ENCODE measurements around the gene RAMP2. TPM values are rescaled to one million over a fixed set of nuclear protein-coding genes. Genes with fewer than 3 reads are reported as not detected.
A peak's percentile ranks its signal among the peaks of the same experiment; 100 is the strongest.

Gene RAMP2
- polyA plus RNA-seq, 2 of the 4 experiments (the other 2 are of a cell fraction): 0.49 to 0.87 TPM

GRCh38 chr17:42774066-42774745, 13.2 kb downstream of the RAMP2 start:
- Histone ChIP-seq H3K4me1 (peaks cover 21% of the 10 kb centered on the region), H3K27ac (peak overlapping the region; percentile 80 to 97), H3K9me3 (no peaks in the 10 kb centered on the region), H3K4me3 (peak overlapping the region; percentile 65), H3K4me2 (peak overlapping the region; percentile 91)
- no peak for ATAC-seq
- CTCF ChIA-PET: interaction anchor here (0.6 to 4.4 kb wide), 19 partner anchors 8 to 196 kb away, joined by 3 to 48 read pairs (median 4); partner anchors contain the start of genes BECN1, CNTD1, COA3 and PSMC3IP
- no peak for TF ChIP-seq CBX2 (IDR thresholded peaks at IDR 0.05; ENCODE audit: borderline replicate concordance, low read depth)
- TF ChIP-seq ZNF302 (CRISPR knock-in tag; IDR thresholded peaks at IDR 0.05): no peak
- TF ChIP-seq TP53 (CRISPR knock-in tag; IDR thresholded peaks at IDR 0.05): no peak
- no peak for TF ChIP-seq ZSCAN20 (CRISPR knock-in tag; IDR thresholded peaks at IDR 0.05)
- POLR2A ChIA-PET: interaction anchor here (0.6 to 2.9 kb wide), 21 partner anchors 8 to 196 kb away, joined by 3 to 21 read pairs (median 6); partner anchors contain the start of genes BECN1, CNTD1, COA3 and PSMC3IP
- WGBS (ENCODE audit: missing lambda C conversion rate): 58% methylated on average over 3 of the region's 3 CpGs
- no peak for DNase-seq (ENCODE audit: low read depth in 1 of 2, low spot score in 1 of 2)
- no peak for FAIRE-seq

DNA sequence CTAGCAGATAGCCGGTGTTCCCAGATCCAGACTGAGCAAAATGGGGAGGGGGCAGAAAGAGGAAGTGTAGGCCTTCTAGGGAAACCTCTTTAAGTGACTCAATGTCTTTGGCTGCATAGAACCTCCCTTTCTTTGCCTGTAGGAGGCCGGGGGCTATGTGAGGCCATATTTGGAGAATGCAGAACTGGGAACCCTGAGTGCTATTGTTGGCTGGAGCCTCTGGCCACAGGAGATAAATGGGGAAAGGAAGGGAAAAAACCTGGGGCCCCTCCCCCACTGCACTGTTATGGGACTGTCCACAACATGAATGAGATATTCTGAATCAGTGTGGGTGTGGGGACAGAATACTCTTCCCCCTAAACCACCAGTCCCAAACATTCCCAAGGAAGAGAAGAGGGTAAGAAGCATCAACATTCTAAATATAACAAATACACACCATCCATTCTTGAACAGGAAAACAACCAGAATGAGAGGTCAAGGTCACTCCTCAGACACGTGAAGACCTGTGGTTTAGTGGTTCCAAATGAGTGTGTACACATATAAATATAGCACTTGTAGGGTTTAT, 14.6 kb downstream of the RAMP2 start:
- CTCF ChIA-PET: interaction anchor here (2.9 to 4.4 kb wide), 2 partner anchors 11 to 13 kb away, joined by 13 to 48 read pairs; no protein-coding TSS in a partner anchor
- Histone ChIP-seq H3K9me3 (no peaks in the 10 kb centered on the region), H3K4me3 (no peak overlapping the region), H3K4me1 (peaks cover 28% of the 10 kb centered on the region), H3K27ac (no peak overlapping the region), H3K4me2 (no peak overlapping the region)
- TF ChIP-seq HOXB5 (CRISPR knock-in tag; IDR thresholded peaks at IDR 0.05) (no peak), JUNB (IDR thresholded peaks at IDR 0.05) (no peak), ELK1 (IDR thresholded peaks at IDR 0.05; ENCODE audit: low read depth, low read length) (no peak), CHD2 (IDR thresholded peaks at IDR 0.05; ENCODE audit: low read length, partially characterized antibody) (no peak)
- FAIRE-seq: no peak
- ATAC-seq: no peak
- WGBS (ENCODE audit: missing lambda C conversion rate): 66% methylated on average over 3 of the region's 3 CpGs
- no peak for DNase-seq (ENCODE audit: low read depth in 1 of 2, low spot score in 1 of 2)
- POLR2A ChIA-PET: no interaction called here

DNA sequence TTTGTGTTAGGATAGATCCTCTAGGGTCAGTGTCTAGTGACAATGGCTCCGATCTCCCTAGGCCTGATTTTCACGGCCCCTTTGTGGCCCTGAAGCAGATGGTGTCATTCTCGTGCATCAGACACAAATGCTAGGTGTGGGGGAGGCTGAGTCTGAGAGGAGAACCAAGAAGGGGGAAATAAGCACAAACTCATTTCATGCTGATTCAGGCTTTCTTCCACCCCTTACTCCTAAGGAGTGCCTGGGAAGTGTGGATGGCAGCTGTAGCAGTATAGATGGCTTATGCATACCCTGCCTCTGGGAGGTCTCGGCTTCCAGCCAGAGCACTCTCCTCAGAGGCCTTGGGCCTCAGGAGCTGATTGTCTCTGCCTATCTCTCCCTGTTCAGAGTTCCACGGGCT, 17.5 kb downstream of the RAMP2 start:
- Histone ChIP-seq H3K4me3 (no peak overlapping the region), H3K4me2 (no peak overlapping the region), H3K9me3 (no peaks in the 10 kb centered on the region), H3K4me1 (peaks cover 42% of the 10 kb centered on the region), H3K27ac (no peak overlapping the region)
- TF ChIP-seq GATA3 (IDR thresholded peaks at IDR 0.05; ENCODE audit: borderline replicate concordance) (no peak), MAFK (IDR thresholded peaks at IDR 0.05; ENCODE audit: partially characterized antibody) (peak; percentile 61)
- CTCF ChIA-PET: interaction anchor here (1.3 to 2.9 kb wide), 10 partner anchors 8 to 200 kb away, joined by 3 to 15 read pairs (median 5); partner anchors contain the start of genes BECN1, CNTD1, COA3 and PSMC3IP
- 89% methylated on average over 5 of the region's 5 CpGs for WGBS (ENCODE audit: missing lambda C conversion rate)
- no peak for ATAC-seq
- no peak for FAIRE-seq
- POLR2A ChIA-PET: no interaction called here
- DNase-seq (ENCODE audit: low read depth in 1 of 2, low spot score in 1 of 2): no peak

DNA sequence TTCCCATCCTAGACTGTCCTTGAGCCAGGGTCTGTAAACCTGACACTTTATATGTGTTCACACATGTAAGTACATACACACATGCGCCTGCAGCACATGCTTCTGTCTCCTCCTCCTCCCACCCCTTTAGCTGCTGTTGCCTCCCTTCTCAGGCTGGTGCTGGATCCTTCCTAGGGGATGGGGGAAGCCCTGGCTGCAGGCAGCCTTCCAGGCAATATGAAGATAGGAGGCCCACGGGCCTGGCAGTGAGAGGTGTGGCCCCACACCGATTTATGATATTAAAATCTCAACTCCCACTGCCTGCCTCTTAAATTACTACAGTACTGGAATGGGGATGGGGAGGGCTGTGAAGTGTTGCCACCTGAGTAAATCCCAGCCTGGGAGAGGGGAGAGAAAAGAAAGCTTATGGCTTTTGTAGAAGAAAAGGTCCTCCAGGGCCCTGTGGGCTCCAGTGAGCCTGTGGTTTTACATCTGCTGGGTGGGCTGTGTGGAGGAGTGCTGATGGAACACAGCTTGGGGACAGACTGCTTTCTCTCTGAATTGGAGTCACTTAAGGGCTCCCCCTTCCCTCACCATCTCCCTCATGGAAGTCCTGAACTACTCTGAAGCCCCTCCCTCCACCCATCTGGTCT, 18.4 kb downstream of the RAMP2 start:
- H3K4me2 ChIP-seq: peak overlapping the region; percentile 34; the same call in 2 of the 3 replicates
- no peak for FAIRE-seq
- WGBS (ENCODE audit: missing lambda C conversion rate): 81% methylated on average over 3 of the region's 3 CpGs
- no peak for DNase-seq (ENCODE audit: low read depth in 1 of 2, low spot score in 1 of 2)
- ChIA-PET CTCF (interaction anchor here (1.3 to 1.9 kb wide), 5 partner anchors 14 to 63 kb away, joined by 3 to 8 read pairs (median 4); partner anchors contain the start of genes BECN1, CNTD1 and COA3), POLR2A (no interaction called here)
- peak in 1 of 2 experiments; percentile 3; a peak in 2 of 6 replicates for ATAC-seq
- peaks cover 41% of the 10 kb centered on the region for H3K4me1 ChIP-seq
- H3K4me3 ChIP-seq: no peak overlapping the region
- TF ChIP-seq HDAC2 (IDR thresholded peaks at IDR 0.05): no peak
- no peak for TF ChIP-seq FOSB (CRISPR knock-in tag; IDR thresholded peaks at IDR 0.05)
- no peak for TF ChIP-seq CBX2 (IDR thresholded peaks at IDR 0.05; ENCODE audit: borderline replicate concordance, low read depth)
- TF ChIP-seq, protein P1, sequence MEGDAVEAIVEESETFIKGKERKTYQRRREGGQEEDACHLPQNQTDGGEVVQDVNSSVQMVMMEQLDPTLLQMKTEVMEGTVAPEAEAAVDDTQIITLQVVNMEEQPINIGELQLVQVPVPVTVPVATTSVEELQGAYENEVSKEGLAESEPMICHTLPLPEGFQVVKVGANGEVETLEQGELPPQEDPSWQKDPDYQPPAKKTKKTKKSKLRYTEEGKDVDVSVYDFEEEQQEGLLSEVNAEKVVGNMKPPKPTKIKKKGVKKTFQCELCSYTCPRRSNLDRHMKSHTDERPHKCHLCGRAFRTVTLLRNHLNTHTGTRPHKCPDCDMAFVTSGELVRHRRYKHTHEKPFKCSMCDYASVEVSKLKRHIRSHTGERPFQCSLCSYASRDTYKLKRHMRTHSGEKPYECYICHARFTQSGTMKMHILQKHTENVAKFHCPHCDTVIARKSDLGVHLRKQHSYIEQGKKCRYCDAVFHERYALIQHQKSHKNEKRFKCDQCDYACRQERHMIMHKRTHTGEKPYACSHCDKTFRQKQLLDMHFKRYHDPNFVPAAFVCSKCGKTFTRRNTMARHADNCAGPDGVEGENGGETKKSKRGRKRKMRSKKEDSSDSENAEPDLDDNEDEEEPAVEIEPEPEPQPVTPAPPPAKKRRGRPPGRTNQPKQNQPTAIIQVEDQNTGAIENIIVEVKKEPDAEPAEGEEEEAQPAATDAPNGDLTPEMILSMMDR (IDR thresholded peaks at IDR 0.05): no peak
- no peak for TF ChIP-seq TP53 (CRISPR knock-in tag; IDR thresholded peaks at IDR 0.05)
- no peak for TF ChIP-seq HOXA7 (CRISPR knock-in tag; IDR thresholded peaks at IDR 0.05)
- no peak for TF ChIP-seq NPAS2 (CRISPR knock-in tag; IDR thresholded peaks at IDR 0.05; ENCODE audit: borderline replicate concordance)
- no peak for TF ChIP-seq CBX8 (IDR thresholded peaks at IDR 0.05)
- H3K9me3 ChIP-seq: no peaks in the 10 kb centered on the region
- peak overlapping the region in 1 of 2 experiments; percentile 46; a peak in 2 of 6 replicates for H3K27ac ChIP-seq

Measured in A549 (cell line).